ENCODE data around the gene RAD54L. TPM values are rescaled to one million over a fixed set of nuclear protein-coding genes. Genes with fewer than 3 reads are reported as not detected.
"Not testable (repeated sequence)": the region's sequence is repeated elsewhere in the genome, so short reads cannot be mapped to it uniquely, and the experiment has no call there.

RAD54L gene
- polyA plus RNA-seq, 1 of the 3 experiments (the other 2 are of a cell fraction), result 11.5 TPM

- Histone ChIP-seq H3K9me3 (no peaks in the 10 kb centered on the region), H3K79me2 (ENCODE audit: insufficient read depth) (no peaks in the 10 kb centered on the region), H3K9ac (no peak overlapping the region), H3K27me3 (ENCODE audit: insufficient read depth) (no peaks in the 10 kb centered on the region), H4K20me1 (ENCODE audit: insufficient read depth) (no peaks in the 10 kb centered on the region), H3K27ac (ENCODE audit: low read depth in 2 of 2, low read length in 1 of 2) (no peak overlapping the region), H3F3A (replicated peaks; ENCODE audit: insufficient read depth) (peaks cover 3% of the 10 kb centered on the region), H2AFZ (ENCODE audit: low read depth) (no peak overlapping the region), H3K4me2 (no peak overlapping the region), H3K4me3 (ENCODE audit: low read depth in 2 of 2, low read length in 1 of 2) (no peak overlapping the region), H3K36me3 (replicated peaks in 1 of 2; ENCODE audit: control insufficient read depth in 1 of 2, insufficient read depth in 2 of 2, low read length in 1 of 2) (no peaks in the 10 kb centered on the region), H3K9me2 (no peaks in the 10 kb centered on the region), H3K4me1 (ENCODE audit: control insufficient read depth in 1 of 2, insufficient read depth in 2 of 2, low read depth in 1 of 2, low read length in 1 of 2) (no peaks in the 10 kb centered on the region; a peak in 1 of 4 replicates)
- ChIA-PET CTCF (interaction anchor here (0.6 to 0.8 kb wide), 2 partner anchors 13 to 16 kb away, joined by 3 read pairs; no protein-coding TSS in a partner anchor), POLR2A (no interaction called here)
- no peak for DNase-seq
- WGBS (ENCODE audit: low lambda C conversion rate), result 83% methylated on average over 2 of the region's 4 CpGs
- TF ChIP-seq FOXJ3 (CRISPR knock-in tag; IDR thresholded peaks at IDR 0.05) (no peak), RXRA (IDR thresholded peaks at IDR 0.05; ENCODE audit: borderline replicate concordance, low read depth) (no peak), YY1 (IDR thresholded peaks at IDR 0.05; ENCODE audit: low read depth) (no peak), FOXM1 (IDR thresholded peaks at IDR 0.05; ENCODE audit: low read depth) (no peak), TAF1 (IDR thresholded peaks at IDR 0.05; ENCODE audit: borderline replicate concordance, low read depth, low read length) (no peak), JUND (IDR thresholded peaks at IDR 0.05) (no peak)
- TF ChIP-seq, protein P1, sequence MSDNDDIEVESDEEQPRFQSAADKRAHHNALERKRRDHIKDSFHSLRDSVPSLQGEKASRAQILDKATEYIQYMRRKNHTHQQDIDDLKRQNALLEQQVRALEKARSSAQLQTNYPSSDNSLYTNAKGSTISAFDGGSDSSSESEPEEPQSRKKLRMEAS (IDR thresholded peaks at IDR 0.05; ENCODE audit: low read depth), result no peak
- TF ChIP-seq, protein P2, sequence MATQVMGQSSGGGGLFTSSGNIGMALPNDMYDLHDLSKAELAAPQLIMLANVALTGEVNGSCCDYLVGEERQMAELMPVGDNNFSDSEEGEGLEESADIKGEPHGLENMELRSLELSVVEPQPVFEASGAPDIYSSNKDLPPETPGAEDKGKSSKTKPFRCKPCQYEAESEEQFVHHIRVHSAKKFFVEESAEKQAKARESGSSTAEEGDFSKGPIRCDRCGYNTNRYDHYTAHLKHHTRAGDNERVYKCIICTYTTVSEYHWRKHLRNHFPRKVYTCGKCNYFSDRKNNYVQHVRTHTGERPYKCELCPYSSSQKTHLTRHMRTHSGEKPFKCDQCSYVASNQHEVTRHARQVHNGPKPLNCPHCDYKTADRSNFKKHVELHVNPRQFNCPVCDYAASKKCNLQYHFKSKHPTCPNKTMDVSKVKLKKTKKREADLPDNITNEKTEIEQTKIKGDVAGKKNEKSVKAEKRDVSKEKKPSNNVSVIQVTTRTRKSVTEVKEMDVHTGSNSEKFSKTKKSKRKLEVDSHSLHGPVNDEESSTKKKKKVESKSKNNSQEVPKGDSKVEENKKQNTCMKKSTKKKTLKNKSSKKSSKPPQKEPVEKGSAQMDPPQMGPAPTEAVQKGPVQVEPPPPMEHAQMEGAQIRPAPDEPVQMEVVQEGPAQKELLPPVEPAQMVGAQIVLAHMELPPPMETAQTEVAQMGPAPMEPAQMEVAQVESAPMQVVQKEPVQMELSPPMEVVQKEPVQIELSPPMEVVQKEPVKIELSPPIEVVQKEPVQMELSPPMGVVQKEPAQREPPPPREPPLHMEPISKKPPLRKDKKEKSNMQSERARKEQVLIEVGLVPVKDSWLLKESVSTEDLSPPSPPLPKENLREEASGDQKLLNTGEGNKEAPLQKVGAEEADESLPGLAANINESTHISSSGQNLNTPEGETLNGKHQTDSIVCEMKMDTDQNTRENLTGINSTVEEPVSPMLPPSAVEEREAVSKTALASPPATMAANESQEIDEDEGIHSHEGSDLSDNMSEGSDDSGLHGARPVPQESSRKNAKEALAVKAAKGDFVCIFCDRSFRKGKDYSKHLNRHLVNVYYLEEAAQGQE (IDR thresholded peaks at IDR 0.05; ENCODE audit: low read depth, low read length), result no peak
Observed at GRCh38 chr1:46221749-46222148, 25.8 kb upstream of the RAD54L start.

- H3K79me2 ChIP-seq (ENCODE audit: insufficient read depth); H3K4me3 ChIP-seq (ENCODE audit: low read depth in 2 of 2, low read length in 1 of 2); H3K27ac ChIP-seq (ENCODE audit: low read depth in 2 of 2, low read length in 1 of 2); H3K9me3 ChIP-seq; DNase-seq; H3K9ac ChIP-seq; H3K27me3 ChIP-seq (ENCODE audit: insufficient read depth); H2AFZ ChIP-seq (ENCODE audit: low read depth); H4K20me1 ChIP-seq (ENCODE audit: insufficient read depth); H3K4me1 ChIP-seq (ENCODE audit: control insufficient read depth in 1 of 2, insufficient read depth in 2 of 2, low read depth in 1 of 2, low read length in 1 of 2); H3K36me3 ChIP-seq (replicated peaks in 1 of 2; ENCODE audit: control insufficient read depth in 1 of 2, insufficient read depth in 2 of 2, low read length in 1 of 2); H3K9me2 ChIP-seq; H3K4me2 ChIP-seq: not testable (repeated sequence)
- POLR2A ChIA-PET, result interaction anchor here (0.5 to 1.2 kb wide), 4 partner anchors 12 to 226 kb away, joined by 3 to 5 read pairs (median 3); partner anchors contain the start of gene PIK3R3
- H3F3A ChIP-seq (replicated peaks; ENCODE audit: insufficient read depth), result peaks cover 12% of the 10 kb centered on the region
- CTCF ChIA-PET, result interaction anchor here (0.6 to 2.5 kb wide), 41 partner anchors 10 to 710 kb away, joined by 3 to 34 read pairs (median 5); partner anchors contain the start of genes LURAP1, POMGNT1 and TSPAN1
- 70% methylated on average over 11 of the region's 11 CpGs for WGBS (ENCODE audit: low lambda C conversion rate)
Observed at GRCh38 chr1:46223055-46223454, 24.5 kb upstream of the RAD54L start.
